Aorta (tissue), 5 donors: ENCODE data around the gene EPB41L5. TPM values are rescaled to one million over a fixed set of nuclear protein-coding genes. Genes with fewer than 3 reads are reported as not detected.

Experiments used
- ATAC-seq: fragments of 200-7000 bp; cut with Tn5 transposase; one replicate; pipeline ENCODE4 v1.9.1; 2022; ENCODE audit warnings: moderate library complexity; ENCODE audit not compliant: low FRiP score
- DNase-seq, 2 donors: peaks; one replicate each; pipeline ENCODE4 v3.0.0-alpha.2; 2020
- H3K27ac ChIP-seq, 2 donors: one replicate each; pipeline ENCODE4 v1.5.1; 2013; ENCODE audit warnings: low read length in 2 of 2, mild to moderate bottlenecking in 2 of 2, moderate library complexity in 2 of 2, control low read depth in 1 of 2, inconsistent platforms in 1 of 2, low read depth in 1 of 2
- H3K27me3 ChIP-seq, 2 donors: one replicate each; pipeline ENCODE4 v1.6.1; 2013; ENCODE audit warnings: control low read depth in 1 of 2, low read length in 1 of 2, mild to moderate bottlenecking in 1 of 2, moderate library complexity in 1 of 2; ENCODE audit not compliant: insufficient read depth in 2 of 2, control insufficient read depth in 1 of 2
- H3K36me3 ChIP-seq, 2 donors: one replicate each; pipeline ENCODE4 v1.6.1; 2013; ENCODE audit warnings: control low read depth in 1 of 2, low read length in 1 of 2, mild to moderate bottlenecking in 1 of 2; ENCODE audit not compliant: insufficient read depth in 2 of 2, control insufficient read depth in 1 of 2
- H3K4me1 ChIP-seq, 2 donors: one replicate each; pipeline ENCODE4 v1.6.1; 2013; ENCODE audit warnings: low read length in 2 of 2, control low read depth in 1 of 2, mild to moderate bottlenecking in 1 of 2, moderate library complexity in 1 of 2; ENCODE audit not compliant: insufficient read depth in 2 of 2, control insufficient read depth in 1 of 2
- H3K4me3 ChIP-seq, 2 donors: one replicate each; pipeline ENCODE4 v1.5.1; 2013; ENCODE audit warnings: low read length in 2 of 2, control low read depth in 1 of 2, mild to moderate bottlenecking in 1 of 2
- H3K9me3 ChIP-seq: one replicate; pipeline ENCODE4 v1.6.1; 2013; ENCODE audit warnings: mild to moderate bottlenecking, low read length; ENCODE audit not compliant: control insufficient read depth
- WGBS, 2 donors: extraction: QIAGEN DNeasy Blood & Tissue Kit; methylation state at CpG; one replicate each; pipeline ENCODE4 v1.1.7; 2013; 5-methylcytosine and 5-hydroxymethylcytosine counted together
- intact Hi-C, 2 donors: fragments of 100-400 bp; cut with DNase I; formaldehyde crosslinking; loops; one replicate each; pipeline versions ENCODE4 v1.14.2 to v1.15.0; 2022
- polyA plus RNA-seq, 2 donors: library from polyadenylated mRNA; stranded (reverse); fragments of 200-250 nt; gene quantifications; one replicate each; pipeline ENCODE4 v1.2.3, GENCODE V29; 2013
- total RNA-seq, 2 donors: library from RNA; stranded (reverse); fragmentation: NEBNext Ultra II Directional; extraction: Animal tissue kit (Norgen Biotek cat#: 25700); gene quantifications; one replicate each; pipeline ENCODE4 v1.2.1, GENCODE V29; 2021
- donor health status: healthy with polysubstance abuse.
- donor health status: Bipolar disorder and iron deficiency.
- donor health status: DM: no; HTN: no; CAD: no.
- donor health status: DM: no; HTN: no; CAD: no.
- donor health status: DM: yes; HTN: yes; CAD: no.

The EPB41L5 gene
- total and polyA plus RNA-seq, 4 donors: 4.3 to 21.8 (median 11.4) TPM

DNA sequence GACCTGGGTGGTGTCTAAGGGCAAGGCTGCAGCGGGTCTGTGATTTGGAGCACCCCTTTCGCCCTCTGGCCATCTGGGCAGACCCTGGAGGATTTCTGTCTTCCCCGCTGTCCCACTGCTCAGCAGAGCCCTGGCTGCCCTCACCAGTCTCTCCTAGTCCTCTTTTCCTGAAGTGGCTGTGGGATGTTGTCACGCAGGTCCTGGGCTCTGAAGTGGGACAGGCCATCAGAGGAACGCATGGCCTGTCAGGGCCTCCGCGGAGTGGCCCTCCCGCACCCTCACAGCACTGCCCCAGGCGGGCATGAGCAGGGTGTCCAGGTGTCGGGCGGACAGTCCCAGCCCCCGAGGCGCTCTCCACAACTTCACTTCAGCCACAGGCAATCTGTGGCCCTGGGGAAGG is 211.4 kb downstream of the EPB41L5 start:
- Histone ChIP-seq H3K27me3 (no peaks in the 10 kb centered on the region), H3K9me3 (no peaks in the 10 kb centered on the region), H3K4me3 (no peak overlapping the region), H3K36me3 (no peaks in the 10 kb centered on the region), H3K4me1 (no peaks in the 10 kb centered on the region), H3K27ac (no peak overlapping the region)
- DNase-seq: peak in 1 of 2 donors; percentile 62
- intact Hi-C loops: loop anchor here in 1 of 2 donors (5.0 kb wide), 1 partner anchor 88 kb away; no protein-coding TSS in a partner anchor
- no peak for ATAC-seq
- 91 to 97% methylated on average over 13 of the region's 13 CpGs for WGBS, 2 donors

DNA sequence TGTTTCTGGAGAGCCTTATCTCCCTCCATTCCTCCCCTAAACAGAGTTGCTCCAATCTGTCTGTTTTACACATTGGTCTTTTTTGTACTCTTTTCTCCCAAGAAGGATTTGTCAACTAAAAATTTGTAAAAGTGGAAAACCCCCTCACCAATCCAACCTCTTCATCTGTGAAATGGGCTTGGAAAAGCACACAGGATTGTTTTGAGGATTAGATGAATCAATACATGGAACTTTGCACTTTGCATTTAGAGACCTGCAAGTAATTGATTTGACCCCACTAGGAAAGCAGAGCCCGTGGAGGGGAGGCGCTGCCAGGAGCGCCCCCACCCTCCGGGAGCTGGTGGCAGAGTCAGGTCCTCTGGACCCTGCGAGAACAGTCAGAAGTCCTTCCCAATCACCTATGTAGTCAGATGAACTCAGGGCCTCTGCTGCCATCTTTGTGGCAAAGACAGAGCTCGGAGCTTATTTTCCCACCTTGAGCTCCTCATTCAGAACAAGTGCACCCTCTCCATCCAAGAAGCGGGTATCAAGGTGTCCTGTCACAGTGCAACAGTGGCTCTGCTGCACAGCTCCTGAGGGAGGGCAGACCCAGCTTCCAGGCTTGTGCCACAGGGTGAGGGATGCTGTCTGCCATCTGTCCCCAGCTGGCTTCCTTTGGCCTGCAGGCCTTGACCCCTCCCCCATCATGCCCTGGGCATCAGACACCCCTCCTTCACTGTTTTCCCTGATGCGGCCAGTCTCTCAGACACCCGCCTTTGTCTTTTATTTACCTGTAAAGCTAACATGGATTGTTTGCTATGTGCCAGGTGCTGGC is 212.1 kb downstream of the EPB41L5 start:
- no peak overlapping the region for H3K4me3 ChIP-seq
- no peak overlapping the region for H3K27ac ChIP-seq
- H3K27me3 ChIP-seq: no peaks in the 10 kb centered on the region
- WGBS, 2 donors: 94 to 95% methylated on average over 9 of the region's 9 CpGs
- DNase-seq (peak in 1 of 2 donors; percentile 11), ATAC-seq (no peak)
- H3K36me3 ChIP-seq: no peaks in the 10 kb centered on the region
- no peaks in the 10 kb centered on the region for H3K4me1 ChIP-seq
- H3K9me3 ChIP-seq: no peaks in the 10 kb centered on the region
- intact Hi-C loops: loop anchor here in 1 of 2 donors (5.0 kb wide), 1 partner anchor 87 kb away; no protein-coding TSS in a partner anchor

DNA sequence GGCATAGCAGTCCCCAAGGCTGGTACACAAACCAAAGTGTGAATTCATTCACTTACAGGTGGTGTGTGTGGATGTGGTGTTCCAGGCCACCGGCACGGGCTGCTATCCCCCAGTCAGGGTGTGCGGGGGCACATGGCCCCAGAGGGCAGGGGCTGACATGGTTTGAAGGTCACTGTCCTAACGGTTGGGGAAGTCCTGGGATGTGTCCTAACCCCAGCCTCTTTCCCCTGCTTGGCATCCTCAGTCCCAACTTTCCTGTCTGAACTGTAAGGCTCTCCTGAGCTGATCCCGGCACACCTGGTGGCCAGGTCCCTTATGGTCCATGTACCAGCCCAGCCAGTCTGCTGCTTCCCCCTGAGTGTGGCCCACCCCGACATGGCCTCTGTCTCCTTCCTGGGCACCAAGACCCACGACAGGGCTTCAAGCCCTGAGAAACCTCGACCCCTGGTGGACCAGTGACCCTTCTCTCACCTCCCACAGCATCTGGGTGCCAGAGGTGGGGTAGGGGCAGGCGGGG is 212.7 kb downstream of the EPB41L5 start:
- DNase-seq: peak in 1 of 2 donors; percentile 62
- H3K4me1 ChIP-seq: no peaks in the 10 kb centered on the region
- H3K36me3 ChIP-seq: no peaks in the 10 kb centered on the region
- no peaks in the 10 kb centered on the region for H3K9me3 ChIP-seq
- no peak for ATAC-seq
- no peak overlapping the region for H3K27ac ChIP-seq
- H3K4me3 ChIP-seq: no peak overlapping the region
- intact Hi-C loops: no loop called here
- no peaks in the 10 kb centered on the region for H3K27me3 ChIP-seq
- WGBS, 2 donors: 93 to 95% methylated on average over 9 of the region's 9 CpGs

DNA sequence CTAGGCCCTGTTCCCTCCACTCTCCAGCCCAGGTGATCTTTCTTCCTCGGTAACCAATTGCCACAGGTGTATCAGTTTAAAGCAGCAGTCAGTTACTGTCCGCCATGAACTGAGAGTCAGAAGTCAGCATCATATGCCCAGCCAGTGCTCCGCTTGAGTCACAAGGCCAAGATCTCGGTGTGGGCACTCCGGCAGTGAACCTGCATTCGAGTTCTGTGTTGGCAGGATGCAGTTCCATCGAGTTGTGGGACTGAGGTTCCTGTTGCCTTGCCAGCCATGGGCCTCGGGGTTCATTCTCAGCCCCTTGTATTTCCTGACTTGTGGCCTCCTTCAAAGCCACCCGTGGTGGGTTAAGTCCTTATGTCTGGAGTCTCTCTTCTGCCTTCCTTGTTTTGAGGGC is 213.4 kb downstream of the EPB41L5 start:
- no peaks in the 10 kb centered on the region for H3K4me1 ChIP-seq
- no peak for ATAC-seq
- DNase-seq: peak in 1 of 2 donors; percentile 40
- intact Hi-C loops: no loop called here
- H3K27ac ChIP-seq: no peak overlapping the region
- 94 to 95% methylated on average over 9 of the region's 9 CpGs for WGBS, 2 donors
- H3K4me3 ChIP-seq: no peak overlapping the region
- H3K27me3 ChIP-seq: no peaks in the 10 kb centered on the region
- H3K36me3 ChIP-seq: no peaks in the 10 kb centered on the region
- no peaks in the 10 kb centered on the region for H3K9me3 ChIP-seq

DNA sequence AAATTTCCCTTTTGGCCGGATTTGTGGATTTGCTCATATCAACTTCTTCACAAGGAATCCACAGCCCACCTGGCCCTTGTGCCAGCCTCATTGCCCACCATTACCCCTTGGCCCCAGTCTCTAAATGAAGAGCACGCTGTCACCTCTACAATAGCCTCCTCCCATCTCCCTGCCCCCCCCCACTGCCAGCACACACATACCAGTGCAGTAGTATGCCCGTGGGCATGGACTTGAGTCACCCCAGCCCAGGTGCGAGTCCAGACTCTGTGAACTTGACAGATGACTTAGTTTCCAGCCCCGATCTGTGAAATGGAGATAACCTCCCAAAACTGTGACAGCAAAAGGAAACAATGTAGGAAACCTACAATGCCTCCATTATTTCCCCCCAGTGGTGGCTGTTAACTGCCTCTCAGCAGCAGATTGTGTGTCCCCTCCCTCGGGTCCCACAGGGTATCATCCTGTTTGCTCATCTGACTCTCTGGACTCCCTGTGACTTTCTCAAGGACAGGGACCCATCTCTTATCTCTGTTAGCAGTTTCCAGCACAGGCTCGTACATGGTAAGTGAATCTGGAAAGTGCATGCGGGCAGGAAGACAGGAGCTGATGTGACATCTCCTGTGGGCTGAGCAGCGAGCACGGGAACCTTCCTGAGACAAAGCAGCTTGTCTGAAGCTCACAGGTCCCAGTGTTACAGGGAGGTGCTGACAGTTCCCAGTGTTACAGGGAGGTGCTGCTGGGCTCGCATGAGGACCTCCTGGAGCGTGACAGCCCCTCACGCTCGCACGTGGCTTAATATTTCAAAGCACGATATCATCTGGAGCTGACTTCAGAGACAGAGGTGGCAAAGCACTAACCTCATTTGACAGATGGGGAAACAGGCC is 214.5 kb downstream of the EPB41L5 start:
- no peaks in the 10 kb centered on the region for H3K9me3 ChIP-seq
- WGBS, 2 donors: 90% methylated on average over 16 of the region's 16 CpGs
- H3K36me3 ChIP-seq: no peaks in the 10 kb centered on the region
- ATAC-seq: no peak
- DNase-seq: peak in 1 of 2 donors; percentile 43
- H3K4me1 ChIP-seq: no peaks in the 10 kb centered on the region
- H3K27ac ChIP-seq: no peak overlapping the region
- H3K27me3 ChIP-seq: no peaks in the 10 kb centered on the region
- intact Hi-C loops: no loop called here
- H3K4me3 ChIP-seq: no peak overlapping the region

DNA sequence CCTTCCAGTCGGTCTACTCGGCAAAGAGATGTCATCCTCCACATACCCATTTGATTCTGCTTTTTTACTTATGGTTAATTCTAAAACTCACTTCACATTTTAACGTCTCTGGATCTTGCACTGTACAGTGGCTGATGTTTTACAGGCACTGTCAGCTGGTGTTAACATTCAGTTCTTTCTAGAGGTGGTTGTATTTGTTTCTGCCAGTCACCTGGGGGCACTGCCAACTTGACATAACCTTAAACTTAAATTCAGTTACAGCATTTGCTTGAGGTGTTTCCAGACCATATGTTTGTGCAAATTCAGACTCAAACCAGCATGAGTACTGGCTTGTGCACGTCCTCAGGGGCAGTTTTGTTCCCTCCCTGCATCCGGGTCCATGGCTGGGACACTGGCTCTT is 215.6 kb downstream of the EPB41L5 start:
- H3K27me3 ChIP-seq: no peaks in the 10 kb centered on the region
- 44 to 48% methylated on average over 5 of the region's 5 CpGs for WGBS, 2 donors
- no peak overlapping the region for H3K27ac ChIP-seq
- intact Hi-C loops: no loop called here
- no peaks in the 10 kb centered on the region for H3K36me3 ChIP-seq
- H3K9me3 ChIP-seq: no peaks in the 10 kb centered on the region
- no peak overlapping the region for H3K4me3 ChIP-seq
- ATAC-seq: no peak
- no peaks in the 10 kb centered on the region for H3K4me1 ChIP-seq
- peak; percentile 16 to 32 for DNase-seq

Other genes with a start within 250 kb of the EPB41L5 start
- gene TMEM185B, start 210.3 kb downstream of the EPB41L5 start, total RNA-seq: 10 to 100 TPM; 17.5 to 20.8 TPM
- 1 to 10 TPM; 4.9 to 8.0 TPM for gene TMEM185B, start 210.3 kb downstream of the EPB41L5 start, polyA plus RNA-seq
- 10 to 100 TPM; 43.3 to 55.0 TPM for gene RALB, start 239.8 kb downstream of the EPB41L5 start, total RNA-seq
- 10 to 100 TPM; 45.2 to 80.3 TPM for gene RALB, start 239.8 kb downstream of the EPB41L5 start, polyA plus RNA-seq